ENCODE data around the gene ZMYND8. TPM values are rescaled to one million over a fixed set of nuclear protein-coding genes. Genes with fewer than 3 reads are reported as not detected.
"Not testable (repeated sequence)": the region's sequence is repeated elsewhere in the genome, so short reads cannot be mapped to it uniquely, and the experiment has no call there.

ZMYND8 gene
- total and polyA plus RNA-seq, 4 donors = 4.5 to 27.4 (median 14.1) TPM

DNA sequence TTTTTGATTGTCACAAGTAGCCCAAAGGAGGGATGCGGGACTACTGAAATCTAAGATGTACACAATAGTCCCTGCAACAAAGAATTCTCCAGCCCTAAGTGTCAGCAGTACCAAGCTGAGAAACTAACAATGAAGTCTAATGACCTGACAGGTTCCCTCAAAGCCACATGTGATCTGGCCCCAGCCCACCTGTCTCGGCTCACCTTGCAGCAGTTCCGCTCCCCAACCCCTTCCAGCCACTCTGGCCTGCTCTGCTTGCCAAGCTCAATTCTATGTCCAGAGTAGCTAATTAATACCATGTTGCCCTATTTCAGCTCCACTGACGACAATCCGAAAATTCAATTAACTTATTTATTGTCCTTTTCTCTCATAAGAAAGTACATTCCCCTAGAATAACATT, 72.1 kb downstream of the ZMYND8 start:
- intact Hi-C loops (cut with DNase I) = no loop called here
- 97 to 98% methylated on average over 5 of the region's 5 CpGs for WGBS, 2 donors

DNA sequence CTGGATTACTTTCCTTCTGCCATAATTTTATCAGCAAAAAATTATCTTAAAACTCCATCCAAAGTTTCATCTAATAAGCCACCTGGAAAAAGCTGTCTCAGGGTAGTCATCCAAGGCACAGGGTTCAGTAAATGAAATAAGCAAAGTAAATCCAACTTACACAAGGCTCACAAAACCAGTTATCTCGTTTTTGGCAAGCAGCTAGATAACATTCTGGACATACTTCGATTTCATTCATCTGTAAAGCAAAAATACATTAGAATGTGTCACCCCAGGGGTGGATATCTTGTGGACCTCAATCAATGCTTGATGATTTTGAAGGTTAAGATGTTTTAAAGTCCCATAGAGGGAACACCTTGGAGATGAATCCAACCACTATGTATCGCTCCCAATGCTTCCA, 73.1 kb downstream of the ZMYND8 start:
- Histone ChIP-seq H3K4me1 (ENCODE audit: control insufficient read depth in 1 of 2, insufficient read depth in 2 of 2, low read length in 2 of 2) (peaks cover 0 to 3% of the 10 kb centered on the region in 2 donors), H3K9me3 (ENCODE audit: control insufficient read depth, low read length) (no peaks in the 10 kb centered on the region), H3K27ac (ENCODE audit: low read depth in 1 of 2, low read length in 2 of 2) (no peak overlapping the region), H3K36me3 (ENCODE audit: control insufficient read depth in 1 of 2, insufficient read depth in 2 of 2, low read length in 1 of 2) (peaks cover 2 to 7% of the 10 kb centered on the region in 2 donors), H3K27me3 (ENCODE audit: control insufficient read depth in 1 of 2, insufficient read depth in 2 of 2, low read length in 1 of 2) (no peaks in the 10 kb centered on the region), H3K4me3 (ENCODE audit: low read length in 2 of 2) (no peak overlapping the region)
- intact Hi-C loops (cut with DNase I) = no loop called here
- 53 to 55% methylated on average over 3 of the region's 3 CpGs for WGBS, 2 donors
- ATAC-seq (ENCODE audit: low FRiP score) = no peak
- DNase-seq = no peak

More for the DNA sequence above, 72.1 kb downstream of the ZMYND8 start:
- Histone ChIP-seq H3K36me3 (ENCODE audit: control insufficient read depth in 1 of 2, insufficient read depth in 2 of 2, low read length in 1 of 2) (peaks cover 2 to 8% of the 10 kb centered on the region in 2 donors), H3K9me3 (ENCODE audit: control insufficient read depth, low read length) (no peaks in the 10 kb centered on the region), H3K4me1 (ENCODE audit: control insufficient read depth in 1 of 2, insufficient read depth in 2 of 2, low read length in 2 of 2) (no peaks in the 10 kb centered on the region), H3K4me3 (ENCODE audit: low read length in 2 of 2) (no peak overlapping the region), H3K27me3 (ENCODE audit: control insufficient read depth in 1 of 2, insufficient read depth in 2 of 2, low read length in 1 of 2) (no peaks in the 10 kb centered on the region), H3K27ac (ENCODE audit: low read depth in 1 of 2, low read length in 2 of 2) (no peak overlapping the region)
- ATAC-seq (ENCODE audit: low FRiP score) (no peak), DNase-seq (peak in 1 of 2 donors; percentile 16)

DNA sequence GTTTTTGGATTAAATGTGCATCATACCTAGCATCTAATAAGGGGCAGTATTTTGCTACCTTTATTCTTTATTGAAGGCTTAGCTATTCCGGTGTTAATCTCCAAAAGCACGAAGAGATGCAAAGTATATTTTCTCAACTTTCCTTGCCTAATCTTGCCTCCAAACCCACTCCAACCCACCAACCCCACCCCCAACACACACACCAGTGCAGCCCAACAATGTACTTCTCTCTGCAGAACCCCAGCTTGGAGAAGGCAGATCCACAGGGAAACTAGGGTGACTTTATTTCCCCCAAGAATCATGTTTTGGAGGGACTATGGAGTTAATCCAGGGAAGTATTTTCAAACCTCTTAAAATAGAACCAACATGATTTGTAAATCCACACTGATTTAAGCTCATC, 73.6 kb downstream of the ZMYND8 start:
- intact Hi-C loops (cut with DNase I) = no loop called here
- ATAC-seq (ENCODE audit: low FRiP score) (no peak), DNase-seq (no peak)
- Histone ChIP-seq H3K4me1 (ENCODE audit: control insufficient read depth in 1 of 2, insufficient read depth in 2 of 2, low read length in 2 of 2) (peaks cover 0 to 7% of the 10 kb centered on the region in 2 donors), H3K4me3 (ENCODE audit: low read length in 2 of 2) (no peak overlapping the region), H3K27me3 (ENCODE audit: control insufficient read depth in 1 of 2, insufficient read depth in 2 of 2, low read length in 1 of 2) (no peaks in the 10 kb centered on the region), H3K9me3 (ENCODE audit: control insufficient read depth, low read length) (no peaks in the 10 kb centered on the region), H3K36me3 (ENCODE audit: control insufficient read depth in 1 of 2, insufficient read depth in 2 of 2, low read length in 1 of 2) (peaks cover 2 to 7% of the 10 kb centered on the region in 2 donors), H3K27ac (ENCODE audit: low read depth in 1 of 2, low read length in 2 of 2) (no peak overlapping the region)
- 88 to 93% methylated on average over 2 of the region's 2 CpGs for WGBS, 2 donors

DNA sequence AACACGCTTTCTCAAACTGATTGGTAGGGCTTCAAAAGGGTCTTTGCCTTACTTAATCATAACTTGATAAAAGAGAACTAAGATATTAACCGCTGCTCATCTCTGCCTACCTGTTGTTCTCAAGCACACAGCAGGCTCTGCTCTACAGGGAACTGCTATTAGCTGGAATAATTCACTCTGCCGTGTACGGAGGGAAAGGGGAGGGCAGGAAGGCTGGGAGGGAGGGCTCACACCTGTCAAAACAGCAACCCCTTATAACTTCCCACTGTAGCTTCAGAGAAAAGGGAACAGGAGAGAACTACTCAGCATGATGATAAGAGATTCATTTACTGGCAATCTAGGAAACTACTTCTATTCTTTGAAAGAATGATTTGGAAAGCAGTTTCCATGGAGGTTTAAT, 75.1 kb downstream of the ZMYND8 start:
- no peak for ATAC-seq (ENCODE audit: low FRiP score)
- no peak overlapping the region for H3K27ac ChIP-seq (ENCODE audit: low read depth in 1 of 2, low read length in 2 of 2)
- intact Hi-C loops (cut with DNase I) = no loop called here

DNA sequence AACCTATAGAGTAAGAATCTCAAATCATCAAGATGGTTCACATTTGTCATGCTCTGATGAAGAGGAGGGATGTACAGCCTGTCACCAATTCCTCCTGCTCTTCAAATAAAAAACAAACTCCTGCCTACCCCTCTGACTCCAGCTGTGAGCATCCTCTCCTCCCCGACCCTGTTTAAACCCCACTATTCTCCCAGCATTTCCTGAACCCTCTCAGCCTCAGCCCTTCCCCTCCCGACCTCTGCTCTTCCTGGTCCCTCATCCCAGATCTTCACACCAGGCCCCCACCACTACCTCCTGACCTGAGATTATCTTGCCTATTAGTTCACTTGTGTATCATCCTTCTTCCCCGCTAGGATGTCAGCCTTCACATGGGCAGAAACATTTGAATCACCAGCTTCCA, 75.8 kb downstream of the ZMYND8 start:
- peaks cover 2 to 8% of the 10 kb centered on the region in 2 donors for H3K4me1 ChIP-seq (ENCODE audit: control insufficient read depth in 1 of 2, insufficient read depth in 2 of 2, low read length in 2 of 2)
- no peak for ATAC-seq (ENCODE audit: low FRiP score)
- no peak overlapping the region for H3K27ac ChIP-seq (ENCODE audit: low read depth in 1 of 2, low read length in 2 of 2)
- H3K36me3 ChIP-seq (ENCODE audit: control insufficient read depth in 1 of 2, insufficient read depth in 2 of 2, low read length in 1 of 2) = peaks cover 2 to 7% of the 10 kb centered on the region in 2 donors
- no peak overlapping the region for H3K4me3 ChIP-seq (ENCODE audit: low read length in 2 of 2)
- H3K27me3 ChIP-seq (ENCODE audit: control insufficient read depth in 1 of 2, insufficient read depth in 2 of 2, low read length in 1 of 2) = no peaks in the 10 kb centered on the region
- H3K9me3 ChIP-seq (ENCODE audit: control insufficient read depth, low read length) = no peaks in the 10 kb centered on the region
- 85 to 93% methylated on average over 3 of the region's 3 CpGs for WGBS, 2 donors
- DNase-seq = no peak
- intact Hi-C loops (cut with DNase I) = no loop called here

More for the DNA sequence above, 75.1 kb downstream of the ZMYND8 start:
- no peak for DNase-seq
- Histone ChIP-seq H3K9me3 (ENCODE audit: control insufficient read depth, low read length) (no peaks in the 10 kb centered on the region), H3K36me3 (ENCODE audit: control insufficient read depth in 1 of 2, insufficient read depth in 2 of 2, low read length in 1 of 2) (peaks cover 2 to 7% of the 10 kb centered on the region in 2 donors), H3K27me3 (ENCODE audit: control insufficient read depth in 1 of 2, insufficient read depth in 2 of 2, low read length in 1 of 2) (no peaks in the 10 kb centered on the region), H3K4me3 (ENCODE audit: low read length in 2 of 2) (no peak overlapping the region), H3K4me1 (ENCODE audit: control insufficient read depth in 1 of 2, insufficient read depth in 2 of 2, low read length in 2 of 2) (peaks cover 2 to 8% of the 10 kb centered on the region in 2 donors)
- WGBS, 2 donors = 67 to 71% methylated on average over 4 of the region's 4 CpGs

DNA sequence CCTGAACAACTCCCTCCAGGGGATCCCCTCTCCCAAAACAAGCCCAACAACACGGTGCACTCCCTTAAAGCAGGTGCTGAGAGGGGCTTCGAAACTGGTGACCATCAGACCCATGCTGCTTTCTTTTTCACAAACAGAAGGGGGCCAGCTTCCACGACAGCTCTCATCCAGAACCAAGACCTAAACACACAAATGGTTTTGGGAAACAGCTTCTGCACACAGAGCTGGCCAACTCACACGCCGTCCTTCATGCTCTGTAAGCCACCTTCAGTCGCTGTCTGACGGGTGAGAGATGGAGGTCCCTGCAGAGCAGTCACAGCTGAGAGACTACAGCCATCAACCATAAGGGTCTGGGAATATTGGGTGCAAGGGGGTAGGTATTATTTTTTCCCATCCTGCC, 76.3 kb downstream of the ZMYND8 start:
- peaks cover 2 to 8% of the 10 kb centered on the region in 2 donors for H3K4me1 ChIP-seq (ENCODE audit: control insufficient read depth in 1 of 2, insufficient read depth in 2 of 2, low read length in 2 of 2)
- DNase-seq (no peak), ATAC-seq (ENCODE audit: low FRiP score) (no peak)
- H3K27ac ChIP-seq (ENCODE audit: low read depth in 1 of 2, low read length in 2 of 2) = no peak overlapping the region
- no peaks in the 10 kb centered on the region for H3K27me3 ChIP-seq (ENCODE audit: control insufficient read depth in 1 of 2, insufficient read depth in 2 of 2, low read length in 1 of 2)
- H3K4me3 ChIP-seq (ENCODE audit: low read length in 2 of 2) = no peak overlapping the region
- H3K36me3 ChIP-seq (ENCODE audit: control insufficient read depth in 1 of 2, insufficient read depth in 2 of 2, low read length in 1 of 2) = peaks cover 2 to 7% of the 10 kb centered on the region in 2 donors
- intact Hi-C loops (cut with DNase I) = no loop called here
- 80 to 88% methylated on average over 7 of the region's 7 CpGs for WGBS, 2 donors
- H3K9me3 ChIP-seq (ENCODE audit: control insufficient read depth, low read length) = no peaks in the 10 kb centered on the region

DNA sequence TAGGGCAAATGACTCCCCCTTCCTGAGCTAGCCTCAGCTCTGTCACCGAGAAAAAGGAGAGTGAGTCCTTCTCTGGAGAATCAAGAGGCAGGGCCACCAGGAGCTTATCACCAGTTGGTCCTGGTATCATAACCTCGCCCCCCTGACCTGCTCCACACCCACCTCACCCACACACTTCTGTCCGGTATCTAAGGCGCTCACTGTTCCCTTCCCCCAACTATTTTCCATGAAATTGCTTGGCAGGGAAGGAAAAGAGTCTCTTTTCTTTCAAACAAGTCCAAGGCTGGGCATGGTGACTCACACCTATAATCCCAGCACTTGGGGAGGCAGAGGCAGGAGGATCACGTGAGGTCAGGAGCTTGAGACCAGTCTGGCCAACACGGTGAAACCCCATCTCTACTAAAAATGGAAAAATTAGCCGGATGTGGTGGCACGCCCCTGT, 77.6 kb downstream of the ZMYND8 start:
- H3K36me3 ChIP-seq (ENCODE audit: control insufficient read depth in 1 of 2, insufficient read depth in 2 of 2, low read length in 1 of 2) = peaks cover 2 to 7% of the 10 kb centered on the region in 2 donors
- WGBS, 2 donors = 60 to 68% methylated on average over 8 of the region's 8 CpGs

DNA sequence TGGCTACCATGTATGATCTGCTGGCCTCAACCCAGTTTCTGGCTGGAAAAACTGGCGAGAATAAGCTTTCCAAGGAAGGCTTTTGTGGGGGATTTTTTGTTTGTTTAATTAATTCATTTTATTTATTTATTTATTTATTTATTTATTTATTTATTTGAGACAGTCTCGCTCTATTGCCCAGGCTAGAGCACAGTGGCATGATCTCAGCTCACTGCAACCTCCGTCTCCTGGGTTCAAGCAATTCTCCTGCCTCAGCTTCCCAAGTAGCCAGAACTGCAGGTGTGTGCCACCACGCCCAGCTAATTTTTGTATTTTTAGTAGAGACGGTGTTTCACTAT, 79.0 kb downstream of the ZMYND8 start:
- not testable (repeated sequence) for H3K4me3 ChIP-seq (ENCODE audit: low read length in 2 of 2); H3K36me3 ChIP-seq (ENCODE audit: control insufficient read depth in 1 of 2, insufficient read depth in 2 of 2, low read length in 1 of 2); H3K27me3 ChIP-seq (ENCODE audit: control insufficient read depth in 1 of 2, insufficient read depth in 2 of 2, low read length in 1 of 2); H3K9me3 ChIP-seq (ENCODE audit: control insufficient read depth, low read length); ATAC-seq (ENCODE audit: low FRiP score); H3K4me1 ChIP-seq (ENCODE audit: control insufficient read depth in 1 of 2, insufficient read depth in 2 of 2, low read length in 2 of 2); DNase-seq
- 71 to 72% methylated on average over 5 of the region's 5 CpGs for WGBS, 2 donors
- peak overlapping the region in 1 of 2 donors; percentile 79 for H3K27ac ChIP-seq (ENCODE audit: low read depth in 1 of 2, low read length in 2 of 2)
- intact Hi-C loops (cut with DNase I) = loop anchor here in 1 of 2 donors (10.0 kb wide), 1 partner anchor 367 kb away; no protein-coding TSS in a partner anchor

More for the DNA sequence above, 77.6 kb downstream of the ZMYND8 start:
- H3K4me3 ChIP-seq (ENCODE audit: low read length in 2 of 2) = no peak overlapping the region
- H3K27ac ChIP-seq (ENCODE audit: low read depth in 1 of 2, low read length in 2 of 2) = peak overlapping the region in 1 of 2 donors; percentile 52
- no peaks in the 10 kb centered on the region for H3K27me3 ChIP-seq (ENCODE audit: control insufficient read depth in 1 of 2, insufficient read depth in 2 of 2, low read length in 1 of 2)
- no peaks in the 10 kb centered on the region for H3K9me3 ChIP-seq (ENCODE audit: control insufficient read depth, low read length)
- DNase-seq (no peak), ATAC-seq (ENCODE audit: low FRiP score) (no peak)
- H3K4me1 ChIP-seq (ENCODE audit: control insufficient read depth in 1 of 2, insufficient read depth in 2 of 2, low read length in 2 of 2) = peaks cover 2 to 8% of the 10 kb centered on the region in 2 donors
- intact Hi-C loops (cut with DNase I) = loop anchor here in 1 of 2 donors (10.0 kb wide), 1 partner anchor 366 kb away; no protein-coding TSS in a partner anchor

DNA sequence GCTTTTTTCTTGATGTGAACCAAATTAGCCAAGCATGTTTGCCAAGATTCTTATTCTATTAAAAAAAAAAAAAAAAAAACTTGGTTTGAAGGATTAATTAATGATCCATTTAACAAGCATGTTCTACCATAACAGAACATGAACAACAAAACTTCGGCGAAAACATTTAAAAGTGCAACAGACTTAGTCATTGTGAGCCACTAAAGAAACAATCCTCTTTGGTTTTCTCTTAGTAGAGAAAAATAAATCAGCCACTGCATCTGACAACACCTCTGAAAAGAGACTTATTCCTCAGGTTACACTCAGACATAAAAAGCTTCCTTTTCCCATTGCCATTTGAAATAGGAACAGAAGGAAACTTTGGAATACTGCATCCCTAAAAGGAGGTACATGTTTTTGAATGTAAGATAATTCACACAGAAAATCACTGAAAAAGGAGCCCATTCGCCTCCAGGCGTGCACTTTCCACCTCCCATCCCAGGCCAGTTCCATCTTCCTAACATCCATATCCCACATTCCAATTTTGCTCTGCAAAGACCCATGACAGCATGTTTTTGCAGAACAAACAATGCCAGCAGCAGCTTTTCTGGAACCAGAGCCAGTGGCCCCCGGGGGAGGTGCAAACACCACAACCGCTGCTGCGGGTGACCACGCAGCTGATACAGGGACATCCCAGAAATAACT, 79.5 kb downstream of the ZMYND8 start:
- intact Hi-C loops (cut with DNase I) = loop anchor here in 1 of 2 donors (10.0 kb wide), 1 partner anchor 368 kb away; no protein-coding TSS in a partner anchor
- peaks cover 2 to 8% of the 10 kb centered on the region in 2 donors for H3K4me1 ChIP-seq (ENCODE audit: control insufficient read depth in 1 of 2, insufficient read depth in 2 of 2, low read length in 2 of 2)
- ATAC-seq (ENCODE audit: low FRiP score) = peak; percentile 50

More for the DNA sequence above, 79.5 kb downstream of the ZMYND8 start:
- WGBS, 2 donors = 11 to 15% methylated on average over 8 of the region's 8 CpGs
- Histone ChIP-seq H3K27me3 (ENCODE audit: control insufficient read depth in 1 of 2, insufficient read depth in 2 of 2, low read length in 1 of 2) (no peaks in the 10 kb centered on the region), H3K36me3 (ENCODE audit: control insufficient read depth in 1 of 2, insufficient read depth in 2 of 2, low read length in 1 of 2) (peaks cover 2 to 7% of the 10 kb centered on the region in 2 donors), H3K4me3 (ENCODE audit: low read length in 2 of 2) (no peak overlapping the region), H3K9me3 (ENCODE audit: control insufficient read depth, low read length) (no peaks in the 10 kb centered on the region), H3K27ac (ENCODE audit: low read depth in 1 of 2, low read length in 2 of 2) (peak overlapping the region in 1 of 2 donors; percentile 79)
- DNase-seq = peak; percentile 79 to 82

Data from aorta (tissue), 5 donors.